Fibroblast of peridontal ligament (primary cell): ENCODE data around the gene MOB4.
A peak's percentile ranks its signal among the peaks of the same experiment; 100 is the strongest.

Experiments
- DNase-seq: peaks from one replicate; pipeline ENCODE4 v3.0.0-alpha.2; 2010; ENCODE audit errors: extremely low read depth

The MOB4 gene

DNA sequence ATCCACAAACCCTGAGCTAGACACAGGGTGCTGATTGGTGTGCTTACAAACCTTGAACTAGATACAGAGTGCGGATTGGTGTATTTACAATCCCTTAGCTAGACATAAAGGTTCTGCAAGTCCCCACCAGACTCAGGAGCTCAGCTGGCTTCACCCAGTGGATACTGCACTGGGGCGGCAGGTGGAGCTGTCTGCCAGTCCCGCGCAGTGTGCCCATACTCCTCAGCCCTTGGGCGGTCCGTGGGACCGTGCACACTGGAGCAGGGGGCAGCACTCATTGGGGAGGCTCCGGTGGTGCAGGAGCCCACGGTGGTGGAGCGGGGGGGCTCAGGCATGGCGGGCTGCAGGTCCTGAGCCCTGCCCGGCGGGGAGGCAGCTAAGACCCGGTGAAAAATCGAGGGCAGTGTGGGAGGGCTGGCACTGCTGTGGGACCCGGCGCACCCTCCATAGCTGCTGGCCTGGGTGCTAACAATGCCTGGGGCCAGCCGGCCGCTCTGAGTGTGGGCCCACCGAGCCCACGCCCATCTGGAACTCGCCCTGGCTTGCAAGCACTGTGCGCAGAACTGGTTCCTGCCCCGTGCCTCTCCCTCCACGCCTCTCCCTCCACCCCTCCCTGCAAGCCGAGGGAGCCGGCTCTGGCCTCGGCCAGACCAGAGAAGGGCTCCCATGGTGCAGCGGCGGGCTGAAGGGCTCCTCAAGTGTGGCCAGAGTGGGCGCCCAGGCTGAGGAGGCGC, 75.6 kb downstream of the MOB4 start:
- no peak for DNase-seq

DNA sequence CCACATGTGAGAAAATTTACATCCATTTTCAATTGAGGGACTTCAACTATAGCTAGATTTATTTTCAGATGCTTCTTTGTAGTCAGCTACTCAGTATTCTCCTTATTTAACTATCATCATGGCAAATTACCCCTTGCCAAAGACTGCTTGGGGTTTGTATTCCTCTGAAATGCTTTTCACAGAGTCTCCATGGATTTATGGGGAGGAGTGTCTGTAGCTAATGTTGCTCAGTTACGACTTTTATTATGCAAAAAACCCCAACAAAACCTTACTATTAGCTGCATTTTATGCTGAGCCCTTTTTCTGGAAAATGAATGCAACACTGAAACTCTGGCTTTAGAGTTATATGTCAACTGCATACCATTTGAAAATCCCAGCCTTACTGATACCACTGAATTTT, 80.9 kb downstream of the MOB4 start:
- no peak for DNase-seq

DNA sequence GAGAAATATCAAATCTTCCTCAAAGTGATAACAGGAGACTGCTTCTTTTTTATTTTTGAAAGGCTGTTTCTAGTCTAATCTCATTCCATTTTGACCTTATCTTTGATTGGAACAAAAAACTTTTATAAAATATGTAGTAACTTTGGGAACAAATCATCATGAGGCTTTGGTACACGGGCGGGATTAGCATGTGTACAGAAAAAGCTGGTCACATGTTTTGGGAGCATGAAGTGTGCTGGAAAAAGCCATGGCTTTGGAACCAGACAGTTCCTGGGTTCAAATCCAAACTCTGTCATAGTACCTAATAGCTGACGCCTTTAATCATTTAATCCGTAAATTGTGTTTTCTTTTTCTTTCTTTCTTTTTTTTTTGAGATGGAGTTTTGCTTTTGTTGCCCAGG, 81.3 kb downstream of the MOB4 start:
- DNase-seq = no peak

DNA sequence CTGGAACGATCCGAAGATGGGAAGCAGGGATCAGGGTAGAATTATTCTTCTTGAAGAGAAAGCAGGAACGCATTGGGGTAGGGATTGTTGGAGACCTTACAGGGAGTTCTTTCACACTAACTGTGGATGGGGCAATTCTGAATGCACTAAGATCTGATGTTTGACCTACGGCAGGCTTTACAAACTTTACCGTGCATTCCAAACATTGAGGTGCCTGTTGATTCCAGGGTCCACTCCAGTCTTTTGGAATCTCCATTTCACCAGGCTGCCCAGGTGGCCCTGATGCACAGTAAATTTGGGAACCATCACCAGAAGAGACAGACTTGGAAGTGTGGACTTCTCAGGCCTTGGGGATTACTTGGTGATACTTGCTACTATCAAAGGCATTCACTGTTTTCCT, 82.6 kb downstream of the MOB4 start:
- no peak for DNase-seq

DNA sequence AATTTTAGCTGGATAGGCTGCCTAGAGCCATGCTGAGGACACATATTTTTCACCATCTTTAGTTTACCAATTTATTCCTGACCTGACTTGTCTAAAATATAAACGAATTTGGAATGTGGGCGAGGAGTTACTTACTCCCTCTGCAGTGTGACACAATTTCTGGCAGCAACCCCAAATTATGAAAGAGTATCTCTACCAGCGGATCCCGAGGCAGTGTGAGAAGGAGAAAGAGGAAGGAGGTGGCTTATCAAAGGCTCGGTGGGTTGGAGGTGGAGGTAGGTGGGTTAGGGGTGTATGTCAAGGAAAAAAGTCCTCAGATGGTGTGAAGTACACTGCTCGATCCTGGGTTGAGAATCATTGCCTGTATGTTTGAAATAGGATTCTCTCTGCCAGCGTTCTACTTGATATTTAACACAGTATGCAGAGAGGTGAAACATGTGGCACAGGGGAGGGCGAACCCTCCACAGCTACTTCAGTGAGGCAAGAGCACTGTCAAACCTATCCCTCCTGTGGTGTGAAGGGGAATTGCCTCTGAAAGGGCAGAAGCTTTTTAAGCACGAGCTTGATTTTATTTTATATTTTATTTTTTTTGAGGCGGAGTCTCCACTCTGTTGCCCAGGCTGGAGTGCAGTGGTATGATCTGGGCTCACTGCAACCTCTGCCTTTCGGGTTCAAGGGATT, 83.6 kb downstream of the MOB4 start:
- DNase-seq = peak; percentile 66

DNA sequence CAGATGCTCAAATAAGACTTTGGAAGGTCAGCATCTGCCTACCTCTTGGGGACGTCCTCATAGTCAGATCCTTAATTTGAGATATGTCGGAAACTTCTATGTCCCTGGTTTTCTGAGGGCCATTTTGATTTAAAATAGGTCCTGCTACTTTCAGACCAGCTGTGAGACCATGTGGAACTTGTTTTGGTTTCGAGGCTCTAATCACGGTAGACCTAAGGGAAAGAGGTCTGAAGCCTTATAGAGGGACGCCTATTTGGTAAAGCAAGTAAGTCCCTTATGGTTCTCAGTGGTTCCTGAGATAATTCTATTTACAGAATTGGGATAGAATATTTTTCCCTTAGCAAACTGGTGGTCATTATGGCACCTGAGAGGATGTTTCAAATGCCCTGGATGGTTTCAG, 84.4 kb downstream of the MOB4 start:
- no peak for DNase-seq

DNA sequence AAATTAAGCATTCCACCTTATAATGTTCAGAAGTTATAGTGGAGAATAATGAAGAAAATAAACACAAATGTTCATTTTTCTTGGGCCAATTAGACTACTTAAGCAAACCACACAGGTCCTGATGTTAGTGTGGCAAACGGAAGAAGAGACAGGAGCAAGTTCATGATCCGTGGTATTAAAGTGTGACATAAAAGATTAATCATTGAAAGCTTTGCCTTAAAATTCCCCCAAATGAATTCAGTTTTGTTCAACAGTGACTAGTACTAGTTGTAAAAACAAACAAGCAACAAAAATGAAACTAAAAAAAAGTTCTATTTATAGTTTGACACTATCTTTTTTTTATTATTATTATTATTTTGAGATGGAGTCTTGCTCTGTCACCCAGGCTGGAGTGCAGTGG, 85.9 kb downstream of the MOB4 start:
- no peak for DNase-seq
